IPS-15b (cell line): ENCODE measurements around the gene FAS.

ENCODE experiments used
- H3K27me3 ChIP-seq: one replicate; pipeline ENCODE4 v1.6.1; 2013; ENCODE audit warnings: low read length; ENCODE audit not compliant: control insufficient read depth, insufficient read depth
- H3K36me3 ChIP-seq: one replicate; pipeline ENCODE4 v1.6.1; 2013; ENCODE audit warnings: low read length; ENCODE audit not compliant: control insufficient read depth, insufficient read depth
- H3K4me1 ChIP-seq: one replicate; pipeline ENCODE4 v1.6.1; 2013; ENCODE audit warnings: mild to moderate bottlenecking, low read length; ENCODE audit not compliant: control insufficient read depth, insufficient read depth
- H3K4me3 ChIP-seq: one replicate; pipeline ENCODE4 v1.5.1; 2013; ENCODE audit warnings: low read depth, low read length
- H3K9ac ChIP-seq: one replicate; pipeline ENCODE4 v1.6.1; 2013; ENCODE audit warnings: low read depth, mild to moderate bottlenecking, low read length
- H3K9me3 ChIP-seq: one replicate; pipeline ENCODE4 v1.6.1; 2013; ENCODE audit warnings: mild to moderate bottlenecking, low read length; ENCODE audit not compliant: control insufficient read depth, insufficient read depth

Gene FAS

GRCh38 chr10:88957381-88957780 lies 33.2 kb upstream of the FAS start:
- no peak overlapping the region for H3K9ac ChIP-seq
- H3K27me3 ChIP-seq = no peaks in the 10 kb centered on the region
- H3K36me3 ChIP-seq = no peaks in the 10 kb centered on the region
- H3K4me3 ChIP-seq = no peak overlapping the region
- H3K4me1 ChIP-seq = no peaks in the 10 kb centered on the region
- no peaks in the 10 kb centered on the region for H3K9me3 ChIP-seq

- Histone ChIP-seq H3K4me3 (no peak overlapping the region), H3K9me3 (no peaks in the 10 kb centered on the region), H3K27me3 (no peaks in the 10 kb centered on the region), H3K9ac (no peak overlapping the region), H3K4me1 (no peaks in the 10 kb centered on the region), H3K36me3 (no peaks in the 10 kb centered on the region)
Observed at GRCh38 chr10:88958721-88959120, 31.9 kb upstream of the FAS start.

DNA sequence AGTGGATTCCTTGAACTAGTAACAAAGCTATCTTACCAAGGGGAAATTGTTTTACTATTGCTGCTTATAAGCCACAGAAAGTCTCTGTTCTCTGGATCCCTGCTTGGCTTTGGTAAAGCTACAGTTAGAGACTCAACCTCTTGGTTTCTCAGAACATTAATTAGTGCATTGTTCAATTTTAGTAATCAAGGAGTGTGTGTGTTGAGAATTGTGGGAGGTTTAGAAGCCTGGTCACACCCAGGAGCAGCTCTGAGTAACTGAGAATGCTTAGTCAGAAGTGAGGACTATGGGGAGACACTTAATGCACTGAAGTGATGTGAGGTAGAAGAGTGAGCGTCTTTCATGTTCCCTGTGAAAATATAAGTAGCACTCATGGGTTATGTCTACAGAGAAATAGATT lies 29.8 kb upstream of the FAS start:
- no peaks in the 10 kb centered on the region for H3K9me3 ChIP-seq
- no peaks in the 10 kb centered on the region for H3K4me1 ChIP-seq
- H3K27me3 ChIP-seq = no peaks in the 10 kb centered on the region
- no peak overlapping the region for H3K9ac ChIP-seq
- H3K4me3 ChIP-seq = no peak overlapping the region
- H3K36me3 ChIP-seq = no peaks in the 10 kb centered on the region

DNA sequence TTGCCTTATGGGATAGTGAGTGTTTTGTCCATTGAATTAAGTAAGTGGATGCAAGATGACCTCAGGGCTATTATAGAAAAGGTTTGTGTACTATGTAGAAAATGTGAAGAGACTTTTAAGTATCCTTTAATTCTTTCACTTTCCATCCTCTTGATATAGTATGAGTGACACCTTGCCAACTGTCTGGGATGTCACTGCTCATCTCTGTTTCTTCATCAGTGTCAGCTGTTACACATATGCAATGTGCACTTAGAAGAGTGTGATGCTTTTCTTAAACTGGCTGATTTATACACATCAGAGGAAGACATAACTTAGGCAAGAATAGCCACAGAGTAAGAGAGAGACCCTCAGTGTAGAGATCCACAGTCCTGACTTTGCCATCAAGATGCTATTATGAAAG lies 29.3 kb upstream of the FAS start:
- H3K36me3 ChIP-seq = no peaks in the 10 kb centered on the region
- no peak overlapping the region for H3K4me3 ChIP-seq
- H3K4me1 ChIP-seq = no peaks in the 10 kb centered on the region
- no peaks in the 10 kb centered on the region for H3K9me3 ChIP-seq
- H3K27me3 ChIP-seq = no peaks in the 10 kb centered on the region
- no peak overlapping the region for H3K9ac ChIP-seq

- Histone ChIP-seq H3K9ac (no peak overlapping the region), H3K27me3 (no peaks in the 10 kb centered on the region), H3K4me1 (no peaks in the 10 kb centered on the region)
Observed at GRCh38 chr10:88962336-88962735, 28.3 kb upstream of the FAS start.

DNA sequence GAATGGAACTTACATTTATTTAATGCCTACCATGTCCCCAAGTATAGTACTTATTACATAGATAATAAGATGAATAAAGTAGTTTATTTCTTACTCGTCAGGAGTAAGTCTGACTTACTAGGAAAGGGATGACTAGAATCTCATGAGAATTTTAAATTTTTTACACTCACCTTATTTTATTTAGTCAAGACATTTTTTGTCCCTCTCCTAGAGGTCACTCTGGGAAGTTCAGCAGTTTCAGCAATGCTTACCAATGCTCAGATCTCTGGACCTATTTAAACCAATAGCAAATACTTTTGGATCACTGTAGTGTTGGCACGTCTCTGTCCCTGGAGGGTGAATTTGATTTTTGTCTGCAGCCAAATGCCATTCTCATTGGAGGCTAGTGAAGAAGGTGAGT lies 27.3 kb upstream of the FAS start:
- H3K4me1 ChIP-seq = no peaks in the 10 kb centered on the region
- no peak overlapping the region for H3K4me3 ChIP-seq
- no peaks in the 10 kb centered on the region for H3K27me3 ChIP-seq
- no peaks in the 10 kb centered on the region for H3K9me3 ChIP-seq
- H3K9ac ChIP-seq = no peak overlapping the region
- H3K36me3 ChIP-seq = no peaks in the 10 kb centered on the region

More at GRCh38 chr10:88962336-88962735, 28.3 kb upstream of the FAS start:
- no peak overlapping the region for H3K4me3 ChIP-seq
- no peaks in the 10 kb centered on the region for H3K9me3 ChIP-seq
- no peaks in the 10 kb centered on the region for H3K36me3 ChIP-seq

DNA sequence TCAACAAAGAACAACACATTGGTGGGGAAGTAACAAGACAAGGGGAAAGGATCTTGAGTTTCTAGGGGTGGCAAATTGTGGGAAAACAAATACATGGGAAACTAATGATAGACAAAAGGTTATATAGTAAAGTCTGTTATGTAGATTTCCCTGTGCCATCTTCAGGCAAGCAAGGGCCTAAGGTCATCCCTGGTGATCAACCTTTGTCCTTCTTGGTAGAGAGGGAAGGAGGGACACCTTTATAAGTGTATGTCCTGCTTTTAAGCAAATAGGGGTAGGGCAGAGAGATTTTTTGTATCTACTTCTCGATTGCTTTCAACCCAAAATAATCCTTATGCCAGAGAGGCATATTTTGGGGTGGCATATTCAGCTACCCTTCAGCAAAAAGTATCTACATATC lies 26.2 kb upstream of the FAS start:
- no peaks in the 10 kb centered on the region for H3K4me1 ChIP-seq
- no peaks in the 10 kb centered on the region for H3K27me3 ChIP-seq
- no peaks in the 10 kb centered on the region for H3K36me3 ChIP-seq
- H3K9me3 ChIP-seq = no peaks in the 10 kb centered on the region
- H3K4me3 ChIP-seq = no peak overlapping the region
- no peak overlapping the region for H3K9ac ChIP-seq

DNA sequence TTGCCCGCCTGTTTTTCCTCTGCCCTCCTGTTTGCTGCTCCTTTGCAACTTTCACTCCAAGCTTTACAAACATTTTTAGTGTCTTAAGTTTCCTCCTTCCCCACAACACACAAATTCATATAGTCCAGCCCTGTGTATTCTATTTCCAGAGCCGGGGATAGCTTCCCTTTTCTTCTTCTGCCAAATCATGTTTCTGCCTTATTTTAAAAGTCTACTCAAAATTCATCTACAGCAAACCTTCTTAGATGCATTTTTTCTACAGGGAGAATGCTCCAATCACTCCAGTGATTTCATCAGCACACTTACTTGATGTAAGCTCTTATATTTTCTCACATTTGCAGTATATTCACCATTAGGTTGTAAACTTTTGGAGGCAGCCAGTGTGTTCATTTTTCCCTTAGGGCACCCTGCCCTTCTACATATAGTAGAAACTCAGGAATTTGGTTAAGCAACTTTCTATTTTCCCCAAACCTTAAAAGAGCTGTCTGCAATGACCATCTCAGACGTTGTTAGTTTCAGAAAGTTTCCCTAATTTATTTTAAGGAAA lies 25.7 kb upstream of the FAS start:
- Histone ChIP-seq H3K4me3 (no peak overlapping the region), H3K27me3 (no peaks in the 10 kb centered on the region), H3K9me3 (no peaks in the 10 kb centered on the region), H3K4me1 (no peaks in the 10 kb centered on the region), H3K9ac (no peak overlapping the region), H3K36me3 (no peaks in the 10 kb centered on the region)

DNA sequence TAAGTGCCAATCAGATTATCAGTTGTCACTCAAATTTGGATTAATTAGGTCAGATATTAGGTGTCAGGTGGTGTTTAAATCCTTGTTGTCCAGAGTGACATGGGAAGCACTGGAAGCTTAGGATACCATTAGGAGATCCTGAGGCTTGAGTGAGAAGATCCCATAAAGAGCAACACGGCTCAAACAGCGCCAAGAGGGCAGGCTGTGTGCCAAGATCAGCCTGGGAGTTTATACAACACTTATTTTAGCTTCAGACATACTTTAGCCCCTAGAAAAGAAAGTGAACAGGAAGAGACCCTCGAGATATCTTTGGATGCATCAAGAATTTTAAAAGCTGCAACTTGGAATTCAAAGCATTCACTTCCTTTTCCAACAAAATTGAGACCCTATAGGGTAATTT lies 23.8 kb upstream of the FAS start:
- Histone ChIP-seq H3K9me3 (no peaks in the 10 kb centered on the region), H3K4me1 (no peaks in the 10 kb centered on the region), H3K4me3 (no peak overlapping the region), H3K36me3 (no peaks in the 10 kb centered on the region), H3K9ac (no peak overlapping the region), H3K27me3 (no peaks in the 10 kb centered on the region)

GRCh38 chr10:88968391-88968790 lies 22.2 kb upstream of the FAS start:
- Histone ChIP-seq H3K4me3 (no peak overlapping the region), H3K9me3 (no peaks in the 10 kb centered on the region), H3K9ac (no peak overlapping the region), H3K36me3 (no peaks in the 10 kb centered on the region), H3K27me3 (no peaks in the 10 kb centered on the region), H3K4me1 (no peaks in the 10 kb centered on the region)

- H3K9ac ChIP-seq = no peak overlapping the region
- no peaks in the 10 kb centered on the region for H3K9me3 ChIP-seq
- no peaks in the 10 kb centered on the region for H3K27me3 ChIP-seq
- H3K4me3 ChIP-seq = no peak overlapping the region
- no peaks in the 10 kb centered on the region for H3K36me3 ChIP-seq
- no peaks in the 10 kb centered on the region for H3K4me1 ChIP-seq
Observed at GRCh38 chr10:88971221-88972061, 19.2 kb upstream of the FAS start.

DNA sequence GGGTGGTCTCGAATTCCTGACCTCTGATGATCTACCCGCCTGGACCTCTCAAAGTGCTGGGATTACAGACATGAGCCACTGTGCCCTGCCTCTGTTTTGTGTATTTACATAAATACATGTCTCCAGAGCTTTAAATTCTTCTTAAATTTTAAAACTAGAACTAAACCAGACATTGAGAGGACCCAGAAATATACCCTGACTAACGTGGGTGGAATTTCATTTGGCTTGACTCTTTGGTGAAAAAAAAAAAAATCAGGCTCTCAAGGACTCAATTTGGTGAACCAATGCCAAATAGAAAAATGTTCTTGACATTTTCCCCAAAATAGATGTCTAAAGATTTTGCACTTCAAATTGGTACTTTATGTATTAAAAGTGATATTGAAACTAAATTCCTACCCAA lies 16.6 kb upstream of the FAS start:
- no peaks in the 10 kb centered on the region for H3K36me3 ChIP-seq
- no peaks in the 10 kb centered on the region for H3K27me3 ChIP-seq
- no peaks in the 10 kb centered on the region for H3K9me3 ChIP-seq
- H3K4me3 ChIP-seq = no peak overlapping the region
- H3K9ac ChIP-seq = no peak overlapping the region
- no peaks in the 10 kb centered on the region for H3K4me1 ChIP-seq
